ENCODE data around the gene FYN. TPM values are rescaled to one million over a fixed set of nuclear protein-coding genes. Genes with fewer than 3 reads are reported as not detected.

Gene FYN
- total RNA-seq, 1 experiment from 2014 or later: 37.8 TPM

DNA sequence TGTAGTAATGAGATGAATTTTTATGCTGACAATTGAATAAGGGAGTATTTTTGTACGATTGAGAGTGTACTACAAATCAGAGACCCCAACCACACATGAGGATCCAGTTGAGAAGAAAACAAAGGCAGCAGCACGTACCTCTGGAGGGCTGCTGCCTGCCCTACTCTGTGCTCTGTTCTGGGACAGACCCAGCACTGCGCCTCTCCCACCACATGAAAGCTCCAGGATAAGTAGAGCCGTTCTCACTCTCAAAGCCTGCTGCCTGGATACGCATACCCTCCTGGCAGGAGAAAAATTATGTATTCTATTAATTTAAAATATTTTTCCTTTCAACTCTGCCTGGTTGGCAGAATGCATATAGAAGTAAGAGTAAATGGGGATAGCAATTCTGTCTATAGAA lies 256.1 kb downstream of the FYN start:
- Mint-ChIP-seq H3K36me3 (ENCODE audit: insufficient read depth, unreplicated experiment) (peaks cover 6% of the 10 kb centered on the region), H3K9me3 (ENCODE audit: unreplicated experiment) (no peaks in the 10 kb centered on the region), H3K27ac (ENCODE audit: low read depth, unreplicated experiment) (no peak overlapping the region), H3K4me3 (ENCODE audit: unreplicated experiment) (no peak overlapping the region), H3K27me3 (ENCODE audit: insufficient read depth, unreplicated experiment) (peaks cover 26% of the 10 kb centered on the region), H3K4me1 (ENCODE audit: insufficient read depth, unreplicated experiment) (peaks cover 7% of the 10 kb centered on the region)
- ChIA-PET POLR2A (interaction anchor here (0.8 to 1.6 kb wide), 2 partner anchors 27 to 67 kb away, joined by 3 to 5 read pairs; no protein-coding TSS in a partner anchor), CTCF (interaction anchor here (0.6 kb wide), 2 partner anchors 50 to 575 kb away, joined by 3 to 4 read pairs; no protein-coding TSS in a partner anchor)
- intact Hi-C loops (cut with micrococcal nuclease): no loop called here
- TF ChIP-seq, protein P1, sequence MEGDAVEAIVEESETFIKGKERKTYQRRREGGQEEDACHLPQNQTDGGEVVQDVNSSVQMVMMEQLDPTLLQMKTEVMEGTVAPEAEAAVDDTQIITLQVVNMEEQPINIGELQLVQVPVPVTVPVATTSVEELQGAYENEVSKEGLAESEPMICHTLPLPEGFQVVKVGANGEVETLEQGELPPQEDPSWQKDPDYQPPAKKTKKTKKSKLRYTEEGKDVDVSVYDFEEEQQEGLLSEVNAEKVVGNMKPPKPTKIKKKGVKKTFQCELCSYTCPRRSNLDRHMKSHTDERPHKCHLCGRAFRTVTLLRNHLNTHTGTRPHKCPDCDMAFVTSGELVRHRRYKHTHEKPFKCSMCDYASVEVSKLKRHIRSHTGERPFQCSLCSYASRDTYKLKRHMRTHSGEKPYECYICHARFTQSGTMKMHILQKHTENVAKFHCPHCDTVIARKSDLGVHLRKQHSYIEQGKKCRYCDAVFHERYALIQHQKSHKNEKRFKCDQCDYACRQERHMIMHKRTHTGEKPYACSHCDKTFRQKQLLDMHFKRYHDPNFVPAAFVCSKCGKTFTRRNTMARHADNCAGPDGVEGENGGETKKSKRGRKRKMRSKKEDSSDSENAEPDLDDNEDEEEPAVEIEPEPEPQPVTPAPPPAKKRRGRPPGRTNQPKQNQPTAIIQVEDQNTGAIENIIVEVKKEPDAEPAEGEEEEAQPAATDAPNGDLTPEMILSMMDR (IDR thresholded peaks at IDR 0.05; ENCODE audit: unreplicated experiment): no peak
- no peak for DNase-seq (ENCODE audit: unreplicated experiment)
- BruUV-seq (replicated peaks): no TSS peak

DNA sequence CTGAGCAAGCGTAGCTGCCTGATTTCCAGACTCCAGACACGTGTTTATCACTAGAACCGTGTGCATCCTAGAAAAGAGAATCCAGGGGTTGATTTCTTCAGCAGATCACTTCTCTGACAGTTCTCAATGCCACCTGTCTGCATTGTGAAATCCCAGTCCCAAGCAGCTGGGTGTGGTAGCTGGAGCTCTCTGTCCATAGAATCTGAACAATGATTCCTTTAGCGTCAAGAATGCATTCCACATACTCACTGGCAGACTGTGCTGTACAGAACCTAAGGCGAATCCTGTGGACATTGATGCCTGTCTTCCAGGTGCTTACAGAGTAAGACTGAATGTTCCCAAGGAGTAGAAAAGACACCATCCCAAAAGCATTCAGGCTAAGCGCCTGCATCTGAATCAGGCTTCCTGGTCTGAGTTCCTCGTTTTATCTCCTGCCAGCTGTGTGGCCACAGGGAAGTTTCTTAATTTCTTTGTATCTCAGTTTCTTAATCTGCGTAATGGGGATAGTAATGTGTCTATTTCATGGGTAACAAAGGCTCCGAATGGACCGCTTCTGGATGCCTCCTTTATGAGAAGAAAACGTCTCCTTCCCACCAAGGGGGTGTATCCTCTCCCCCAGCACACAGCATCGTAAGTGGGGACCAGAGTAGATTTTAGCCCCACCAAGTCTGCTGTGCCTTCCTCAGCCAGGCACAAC lies 257.2 kb downstream of the FYN start:
- Mint-ChIP-seq H3K4me1 (ENCODE audit: insufficient read depth, unreplicated experiment) (peaks cover 7% of the 10 kb centered on the region), H3K36me3 (ENCODE audit: insufficient read depth, unreplicated experiment) (peaks cover 6% of the 10 kb centered on the region), H3K27me3 (ENCODE audit: insufficient read depth, unreplicated experiment) (peaks cover 26% of the 10 kb centered on the region), H3K27ac (ENCODE audit: low read depth, unreplicated experiment) (no peak overlapping the region), H3K9me3 (ENCODE audit: unreplicated experiment) (no peaks in the 10 kb centered on the region), H3K4me3 (ENCODE audit: unreplicated experiment) (no peak overlapping the region)
- ChIA-PET POLR2A (interaction anchor here (0.6 to 1.6 kb wide), 3 partner anchors 10 to 43 kb away, joined by 4 to 10 read pairs (median 5); partner anchors contain the start of gene TRAF3IP2), CTCF (interaction anchor here (0.6 kb wide), 1 partner anchor 51 kb away, joined by 3 read pairs; no protein-coding TSS in a partner anchor)
- TF ChIP-seq, protein P1 (IDR thresholded peaks at IDR 0.05; ENCODE audit: unreplicated experiment): no peak
- intact Hi-C loops (cut with micrococcal nuclease): no loop called here
- peak; percentile 33 for DNase-seq (ENCODE audit: unreplicated experiment)
- no TSS peak for BruUV-seq (replicated peaks)

DNA sequence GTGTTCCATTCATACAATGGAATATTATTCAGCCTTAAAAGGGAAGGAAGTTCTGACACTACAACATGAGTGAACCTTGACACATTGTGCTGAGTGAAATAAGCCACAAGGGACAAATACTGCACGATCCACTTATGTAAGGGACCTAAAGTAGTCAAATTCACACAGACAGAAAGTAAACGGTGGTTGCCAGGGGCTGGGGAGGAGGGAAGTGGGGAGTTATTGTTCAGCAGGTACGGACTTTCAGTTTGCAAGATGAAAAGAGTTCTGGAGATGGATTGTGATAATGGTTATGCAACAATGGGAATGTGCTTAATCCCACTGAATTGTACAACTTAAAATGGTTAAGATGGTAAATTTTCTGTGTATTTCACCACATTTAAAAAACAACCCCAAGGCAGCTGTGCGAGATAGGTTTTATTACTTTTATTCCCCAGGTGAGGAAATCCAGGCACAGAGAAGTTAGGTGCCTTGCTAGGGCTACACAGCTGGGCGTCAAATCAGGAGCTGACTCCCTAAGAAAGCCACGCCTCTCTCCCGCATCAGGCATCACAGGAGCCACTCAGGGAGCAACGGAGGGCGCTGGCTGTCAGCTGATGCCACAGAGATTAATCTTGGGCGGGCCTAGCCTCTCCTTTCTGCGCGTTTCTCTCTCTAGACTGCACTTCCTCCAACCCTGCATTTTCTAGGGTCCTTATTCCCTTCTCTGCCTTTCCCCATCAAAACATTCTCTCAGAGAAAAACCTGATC lies 258.2 kb downstream of the FYN start:
- no peak overlapping the region for H3K4me3 Mint-ChIP-seq (ENCODE audit: unreplicated experiment)
- intact Hi-C loops (cut with micrococcal nuclease): no loop called here
- H3K9me3 Mint-ChIP-seq (ENCODE audit: unreplicated experiment): no peaks in the 10 kb centered on the region
- peaks cover 26% of the 10 kb centered on the region for H3K27me3 Mint-ChIP-seq (ENCODE audit: insufficient read depth, unreplicated experiment)
- ChIA-PET CTCF (no interaction called here), POLR2A (interaction anchor here (0.9 to 1.6 kb wide), 4 partner anchors 9 to 132 kb away, joined by 3 to 10 read pairs (median 5); partner anchors contain the start of genes REV3L and TRAF3IP2)
- BruUV-seq (replicated peaks): no TSS peak
- no peak for DNase-seq (ENCODE audit: unreplicated experiment)
- H3K36me3 Mint-ChIP-seq (ENCODE audit: insufficient read depth, unreplicated experiment): peaks cover 6% of the 10 kb centered on the region
- no peak overlapping the region for H3K27ac Mint-ChIP-seq (ENCODE audit: low read depth, unreplicated experiment)
- TF ChIP-seq, protein P1 (IDR thresholded peaks at IDR 0.05; ENCODE audit: unreplicated experiment): no peak
- peaks cover 7% of the 10 kb centered on the region for H3K4me1 Mint-ChIP-seq (ENCODE audit: insufficient read depth, unreplicated experiment)

DNA sequence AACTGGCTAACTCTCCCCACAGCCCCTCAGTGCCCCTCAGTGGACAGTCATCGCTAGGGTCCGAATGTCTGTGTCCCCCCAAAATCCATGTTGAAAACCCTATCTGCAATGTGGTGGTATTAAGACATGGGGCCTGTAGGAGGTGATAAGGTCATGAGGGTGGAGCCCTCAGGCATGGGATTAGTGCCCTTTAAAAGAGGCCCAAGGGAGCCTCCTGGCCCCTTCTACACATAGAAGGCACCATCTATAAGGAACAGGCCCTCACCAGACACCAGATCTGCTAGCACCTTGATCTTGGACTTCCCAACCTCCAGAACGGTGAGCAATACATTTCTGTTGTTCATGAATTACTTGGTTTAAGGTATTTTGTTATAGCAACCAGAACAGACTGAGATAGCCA lies 260.9 kb downstream of the FYN start:
- ChIA-PET CTCF (interaction anchor here (0.6 kb wide), 1 partner anchor 1220 kb away, joined by 4 read pairs; no protein-coding TSS in a partner anchor), POLR2A (interaction anchor here (1.5 kb wide), 1 partner anchor 18 kb away, joined by 4 read pairs; no protein-coding TSS in a partner anchor)
- no TSS peak for BruUV-seq (replicated peaks)
- H3K9me3 Mint-ChIP-seq (ENCODE audit: unreplicated experiment): no peaks in the 10 kb centered on the region
- H3K4me1 Mint-ChIP-seq (ENCODE audit: insufficient read depth, unreplicated experiment): peaks cover 13% of the 10 kb centered on the region
- TF ChIP-seq, protein P1 (IDR thresholded peaks at IDR 0.05; ENCODE audit: unreplicated experiment): no peak
- intact Hi-C loops (cut with micrococcal nuclease): no loop called here
- H3K4me3 Mint-ChIP-seq (ENCODE audit: unreplicated experiment): no peak overlapping the region
- no peak for DNase-seq (ENCODE audit: unreplicated experiment)
- peaks cover 6% of the 10 kb centered on the region for H3K36me3 Mint-ChIP-seq (ENCODE audit: insufficient read depth, unreplicated experiment)
- H3K27ac Mint-ChIP-seq (ENCODE audit: low read depth, unreplicated experiment): no peak overlapping the region
- peaks cover 26% of the 10 kb centered on the region for H3K27me3 Mint-ChIP-seq (ENCODE audit: insufficient read depth, unreplicated experiment)
